DOHH2 (cell line): ENCODE data around the gene TNFAIP1.

ENCODE experiments used
- H3F3A ChIP-seq: fragments of 200-600 bp; sonication (generic), shearing (Covaris generic); 2 replicates; pipeline ENCODE4 v1.6.0; 2016; ENCODE audit warnings: antibody characterized with exemption, mild to moderate bottlenecking; ENCODE audit not compliant: control insufficient read depth, insufficient read depth
- H3K27ac ChIP-seq: fragments of 200-600 bp; sonication (generic); 2 replicates; pipeline ENCODE4 v1.5.1; 2014; ENCODE audit warnings: low read depth, mild to moderate bottlenecking, low read length, moderate library complexity
- H3K27me3 ChIP-seq: fragments of 200-600 bp; sonication (generic); 2 replicates; pipeline ENCODE4 v1.6.1; 2014; ENCODE audit warnings: mild to moderate bottlenecking, low read length, mixed read lengths; ENCODE audit not compliant: control insufficient read depth
- H3K36me3 ChIP-seq: fragments of 200-600 bp; sonication (generic); 2 replicates; pipeline ENCODE4 v1.6.1; 2014; ENCODE audit warnings: mild to moderate bottlenecking, low read length, moderate library complexity, mixed read lengths; ENCODE audit not compliant: control insufficient read depth
- H3K4me1 ChIP-seq: fragments of 200-600 bp; sonication (generic); 2 replicates; pipeline ENCODE4 v1.6.1; 2014; ENCODE audit warnings: mild to moderate bottlenecking, low read length, mixed read lengths; ENCODE audit not compliant: control insufficient read depth
- H3K4me2 ChIP-seq: fragments of 200-600 bp; sonication (generic); 2 replicates; pipeline ENCODE4 v1.6.0; 2014; ENCODE audit warnings: mild to moderate bottlenecking, low read length, moderate library complexity
- H3K4me3 ChIP-seq: fragments of 200-600 bp; sonication (generic); 2 replicates; pipeline ENCODE4 v1.5.1; 2014; ENCODE audit warnings: mild to moderate bottlenecking, low read length, mixed read lengths
- H3K79me2 ChIP-seq: fragments of 200-600 bp; sonication (generic); 2 replicates; pipeline ENCODE4 v1.6.1; 2014; ENCODE audit warnings: mild to moderate bottlenecking, low read length, mixed read lengths; ENCODE audit not compliant: control insufficient read depth
- H3K9me2 ChIP-seq: fragments of 200-600 bp; sonication (generic); replicated peaks from 2 replicates; pipeline ENCODE4 v1.6.1; 2014; ENCODE audit warnings: mild to moderate bottlenecking, low read length, mixed read lengths; ENCODE audit not compliant: control insufficient read depth
- H3K9me3 ChIP-seq: fragments of 200-600 bp; sonication (generic); 2 replicates; pipeline ENCODE4 v1.6.1; 2014; ENCODE audit warnings: antibody characterized with exemption, low read length, mixed read lengths; ENCODE audit not compliant: control insufficient read depth, insufficient read depth
- H4K20me1 ChIP-seq: fragments of 200-600 bp; sonication (generic); 2 replicates; pipeline ENCODE4 v1.6.0; 2014; ENCODE audit warnings: low read depth, mild to moderate bottlenecking, antibody characterized with exemption, low read length, moderate library complexity; ENCODE audit not compliant: control insufficient read depth, insufficient read depth
- EZH2phosphoT487 ChIP-seq: fragments of 200-600 bp; sonication (generic); IDR thresholded peaks from 2 replicates; pipeline ENCODE4 v1.6.1; 2017; ENCODE audit warnings: borderline replicate concordance, mild to moderate bottlenecking, antibody characterized with exemption, low read length, moderate library complexity, mixed read lengths
- TF ChIP-seq, protein P1 (sequence below): fragments of 200-600 bp; sonication (generic); IDR thresholded peaks from one replicate; pipeline ENCODE4 v1.5.1; 2014; ENCODE audit warnings: antibody characterized with exemption, mild to moderate bottlenecking, low read depth, low read length; ENCODE audit not compliant: poor library complexity, severe bottlenecking

The TNFAIP1 gene

DNA sequence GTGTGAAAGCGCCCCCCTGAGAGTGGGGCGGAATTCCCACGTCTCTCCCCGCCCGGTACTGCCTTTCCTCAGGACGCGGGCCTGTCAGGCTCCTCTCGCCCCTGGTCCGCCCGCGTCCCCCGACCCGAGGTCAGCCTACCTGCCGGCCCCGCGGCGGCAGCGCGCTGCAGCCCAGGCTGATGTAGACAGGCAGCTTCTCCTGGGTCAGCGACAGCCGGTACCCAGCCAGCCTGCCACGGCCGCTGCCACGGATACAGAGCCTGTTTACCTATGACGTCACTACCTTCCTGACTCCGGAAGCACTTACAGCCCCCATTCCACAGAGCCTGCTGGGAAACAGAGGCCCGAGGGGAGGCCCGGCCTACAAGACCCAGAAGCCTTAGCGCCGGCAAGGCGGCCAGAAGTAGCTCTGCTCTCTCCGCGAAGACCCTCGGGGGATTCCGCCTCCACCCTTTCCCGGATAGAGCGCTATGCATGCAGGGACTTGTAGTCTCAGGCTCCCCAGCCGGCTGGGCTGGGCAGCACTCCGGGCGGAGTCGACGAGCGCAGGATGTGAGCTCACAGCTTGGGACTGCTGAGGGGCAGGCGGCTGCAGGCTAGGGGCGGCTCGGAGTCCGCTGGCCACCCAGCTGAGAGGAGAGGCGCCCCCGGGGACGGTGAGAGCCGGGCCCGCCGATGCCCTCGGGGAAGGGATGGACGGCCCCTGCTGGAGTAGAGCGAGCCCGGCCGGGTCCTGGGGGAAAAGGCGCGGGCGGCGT, at the start of gene TNFAIP1, which contains the start of gene IFT20:
TSS of gene TNFAIP1 (plus strand) at position 561 of the 758 bp plus-strand sequence. CDS start 3,761 bp downstream, outside the sequence.
TSS of gene IFT20 (minus strand) at position 272 of the 758 bp plus-strand sequence. CDS start 3,487 bp downstream, outside the sequence.
- Histone ChIP-seq H4K20me1 (0 out of 2 replicates have a peak, but pooled peaks cover 3% of the 10 kb centered on the region), H3K79me2 (peaks cover 39% of the 10 kb centered on the region), H3K27me3 (no peaks in the 10 kb centered on the region), H3K4me1 (peaks cover 20% of the 10 kb centered on the region), H3K36me3 (no peaks in the 10 kb centered on the region), H3K27ac (no peak within 1 kb of the TSS), H3F3A (peaks cover 3% of the 10 kb centered on the region; the same call in 1 of the 2 replicates), H3K4me2 (peak within 1 kb of the TSS; percentile 88), H3K9me3 (no peaks in the 10 kb centered on the region), H3K9me2 (no peaks in the 10 kb centered on the region), H3K4me3 (peak within 1 kb of the TSS; percentile 99)
- no peak for TF ChIP-seq EZH2phosphoT487
- TF ChIP-seq, protein P1, sequence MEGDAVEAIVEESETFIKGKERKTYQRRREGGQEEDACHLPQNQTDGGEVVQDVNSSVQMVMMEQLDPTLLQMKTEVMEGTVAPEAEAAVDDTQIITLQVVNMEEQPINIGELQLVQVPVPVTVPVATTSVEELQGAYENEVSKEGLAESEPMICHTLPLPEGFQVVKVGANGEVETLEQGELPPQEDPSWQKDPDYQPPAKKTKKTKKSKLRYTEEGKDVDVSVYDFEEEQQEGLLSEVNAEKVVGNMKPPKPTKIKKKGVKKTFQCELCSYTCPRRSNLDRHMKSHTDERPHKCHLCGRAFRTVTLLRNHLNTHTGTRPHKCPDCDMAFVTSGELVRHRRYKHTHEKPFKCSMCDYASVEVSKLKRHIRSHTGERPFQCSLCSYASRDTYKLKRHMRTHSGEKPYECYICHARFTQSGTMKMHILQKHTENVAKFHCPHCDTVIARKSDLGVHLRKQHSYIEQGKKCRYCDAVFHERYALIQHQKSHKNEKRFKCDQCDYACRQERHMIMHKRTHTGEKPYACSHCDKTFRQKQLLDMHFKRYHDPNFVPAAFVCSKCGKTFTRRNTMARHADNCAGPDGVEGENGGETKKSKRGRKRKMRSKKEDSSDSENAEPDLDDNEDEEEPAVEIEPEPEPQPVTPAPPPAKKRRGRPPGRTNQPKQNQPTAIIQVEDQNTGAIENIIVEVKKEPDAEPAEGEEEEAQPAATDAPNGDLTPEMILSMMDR = no peak

DNA sequence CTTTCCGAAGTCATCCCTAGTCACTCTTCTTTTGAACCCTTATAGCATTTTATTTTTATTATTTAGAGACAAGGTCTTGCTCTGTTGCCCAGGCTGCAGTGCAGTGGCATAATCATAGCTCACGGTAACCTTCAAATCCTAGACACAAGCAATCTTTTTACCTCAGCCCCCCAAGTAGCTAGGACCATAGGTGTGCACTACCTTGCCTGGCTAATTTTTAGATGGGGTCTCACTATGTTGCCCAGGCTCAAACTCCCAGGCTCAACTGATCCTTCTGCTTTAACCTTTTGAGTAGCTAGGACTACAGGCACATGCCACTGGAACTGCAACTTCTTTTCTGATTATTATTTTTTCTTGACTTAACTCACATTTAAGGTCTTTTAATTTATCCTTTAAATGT, 49.6 kb upstream of the TNFAIP1 start:
- Histone ChIP-seq H3K4me1 (no peaks in the 10 kb centered on the region), H3K9me3 (no peaks in the 10 kb centered on the region), H4K20me1 (no peaks in the 10 kb centered on the region), H3K4me2 (no peak overlapping the region), H3F3A (no peaks in the 10 kb centered on the region), H3K79me2 (no peaks in the 10 kb centered on the region), H3K27me3 (peaks cover 8% of the 10 kb centered on the region), H3K27ac (no peak overlapping the region), H3K36me3 (no peaks in the 10 kb centered on the region), H3K9me2 (no peaks in the 10 kb centered on the region), H3K4me3 (no peak overlapping the region)
- no peak for TF ChIP-seq EZH2phosphoT487
- TF ChIP-seq, protein P1 = no peak

- H3K79me2 ChIP-seq = no peaks in the 10 kb centered on the region
- no peaks in the 10 kb centered on the region for H3K9me2 ChIP-seq
- TF ChIP-seq, protein P1 = no peak
- no peak for TF ChIP-seq EZH2phosphoT487
- H3K27ac ChIP-seq = no peak overlapping the region
- peaks cover 5% of the 10 kb centered on the region; the same call in 1 of the 2 replicates for H3K27me3 ChIP-seq
- no peaks in the 10 kb centered on the region for H4K20me1 ChIP-seq
- H3K4me2 ChIP-seq = no peak overlapping the region
- H3K36me3 ChIP-seq = no peaks in the 10 kb centered on the region
- no peaks in the 10 kb centered on the region for H3K9me3 ChIP-seq
- no peaks in the 10 kb centered on the region for H3F3A ChIP-seq
- H3K4me3 ChIP-seq = no peak overlapping the region
- no peaks in the 10 kb centered on the region for H3K4me1 ChIP-seq
These were observed 44.9 kb upstream of the TNFAIP1 start for GRCh38 chr17:28290703-28291102.
